ENCODE measurements around the gene FYN.

FYN gene

GRCh38 chr6:111880181-111880888, 7.1 kb upstream of the FYN start:
- peak; percentile 73 for DNase-seq (ENCODE audit: low spot score)

GRCh38 chr6:111875741-111876140, 2.5 kb upstream of the FYN start:
- no peak for DNase-seq (ENCODE audit: low spot score)

- no peak for DNase-seq (ENCODE audit: low spot score)
Measured at GRCh38 chr6:111874025-111874415, 768 bp upstream of the FYN start.

GRCh38 chr6:111872401-111873177, 663 bp downstream of the FYN start:
- DNase-seq (ENCODE audit: low spot score) = peak; percentile 42

GRCh38 chr6:111871725-111872400, 1.4 kb downstream of the FYN start:
- DNase-seq (ENCODE audit: low spot score) = peak; percentile 26

GRCh38 chr6:111871207-111871606, 2.0 kb downstream of the FYN start:
- no peak for DNase-seq (ENCODE audit: low spot score)

GRCh38 chr6:111870742-111871064, 2.5 kb downstream of the FYN start:
- DNase-seq (ENCODE audit: low spot score) = no peak

- DNase-seq (ENCODE audit: low spot score) = no peak
Measured at GRCh38 chr6:111870051-111870741, 3.1 kb downstream of the FYN start.

GRCh38 chr6:111866857-111867256, 6.4 kb downstream of the FYN start:
- no peak for DNase-seq (ENCODE audit: low spot score)

GRCh38 chr6:111865909-111866546, 7.2 kb downstream of the FYN start:
- no peak for DNase-seq (ENCODE audit: low spot score)

GRCh38 chr6:111865049-111865585, 8.1 kb downstream of the FYN start:
- no peak for DNase-seq (ENCODE audit: low spot score)

GRCh38 chr6:111864138-111865048, 8.9 kb downstream of the FYN start:
- DNase-seq (ENCODE audit: low spot score) = no peak

GRCh38 chr6:111862741-111863140, 10.5 kb downstream of the FYN start:
- no peak for DNase-seq (ENCODE audit: low spot score)

- DNase-seq (ENCODE audit: low spot score) = no peak
Measured at GRCh38 chr6:111862314-111862713, 10.9 kb downstream of the FYN start.

GRCh38 chr6:111861431-111861885, 11.8 kb downstream of the FYN start:
- no peak for DNase-seq (ENCODE audit: low spot score)

GRCh38 chr6:111858347-111858746, 14.9 kb downstream of the FYN start:
- DNase-seq (ENCODE audit: low spot score) = no peak

GRCh38 chr6:111857674-111858337, 15.4 kb downstream of the FYN start:
- DNase-seq (ENCODE audit: low spot score) = no peak

GRCh38 chr6:111855753-111856152, 17.5 kb downstream of the FYN start:
- no peak for DNase-seq (ENCODE audit: low spot score)

GRCh38 chr6:111854683-111855082, 18.6 kb downstream of the FYN start:
- no peak for DNase-seq (ENCODE audit: low spot score)

GRCh38 chr6:111852725-111853124, 20.5 kb downstream of the FYN start:
- DNase-seq (ENCODE audit: low spot score) = no peak

Measured in kidney tubule cell (primary cell).